Activated naive CD4-positive, alpha-beta T cell treated with anti-CD3 and anti-CD28 coated beads, Interleukin-2, amount 50 U/mL, for 24 hours (primary cell): Measurements from ENCODE around the gene E2F1.
A peak's percentile ranks its signal among the peaks of the same experiment; 100 is the strongest.

ENCODE experiments used
- H3K27ac Mint-ChIP-seq: one replicate; pipeline ENCODE4 v1.8.0; 2021; ENCODE audit warnings: mild to moderate bottlenecking, mixed read lengths
- H3K27me3 Mint-ChIP-seq: one replicate; pipeline ENCODE4 v1.8.0; 2021; ENCODE audit warnings: mixed read lengths
- H3K36me3 Mint-ChIP-seq: one replicate; pipeline ENCODE4 v1.8.0; 2021; ENCODE audit warnings: mixed read lengths
- H3K4me1 Mint-ChIP-seq: one replicate; pipeline ENCODE4 v1.8.0; 2021; ENCODE audit warnings: mixed read lengths
- H3K4me3 Mint-ChIP-seq: one replicate; pipeline ENCODE4 v1.8.0; 2021; ENCODE audit warnings: mild to moderate bottlenecking, mixed read lengths
- H3K9me3 Mint-ChIP-seq: one replicate; pipeline ENCODE4 v1.8.0; 2021; ENCODE audit warnings: mixed read lengths

The E2F1 gene

DNA sequence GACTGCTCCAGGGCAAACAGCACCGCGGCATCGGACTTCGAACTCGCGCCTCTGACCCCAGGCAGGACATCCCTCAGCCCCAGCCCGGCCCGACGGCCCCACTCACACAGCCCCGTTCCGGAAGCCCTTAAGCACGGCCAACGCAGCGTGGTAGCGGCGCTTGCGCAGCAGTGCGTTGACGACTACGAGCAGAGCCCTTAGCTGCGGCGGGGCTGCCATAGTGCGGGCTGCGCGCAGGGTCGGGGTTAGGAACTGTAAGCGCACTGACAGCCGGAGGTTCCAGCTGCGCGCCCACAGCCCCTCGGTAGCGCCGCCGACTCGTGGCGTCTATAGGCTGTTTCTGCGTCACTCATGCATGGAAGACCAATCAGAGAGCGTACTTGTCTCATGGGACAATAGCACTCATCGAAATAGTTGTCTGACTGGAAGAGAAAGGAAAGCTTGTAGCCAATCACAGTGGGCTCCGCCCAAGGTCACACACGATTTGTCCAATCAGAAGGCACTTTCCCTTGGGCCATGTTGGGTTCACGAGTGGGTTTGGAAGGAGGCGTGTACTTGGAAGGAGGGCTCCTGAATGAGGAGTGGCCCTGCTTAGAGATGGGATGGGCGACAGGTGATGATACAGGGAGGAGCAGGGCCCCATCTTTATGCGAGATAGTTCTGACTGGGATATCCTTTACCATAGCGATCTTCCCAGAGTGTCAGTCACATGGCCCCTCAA, 34.0 kb upstream of the E2F1 start, which contains the start of gene PXMP4:
TSS of gene PXMP4 (minus strand) at position 322 of the 721 bp plus-strand sequence. CDS start at position 219, 103 bp downstream.
- no peaks in the 10 kb centered on the region for H3K27me3 Mint-ChIP-seq
- H3K9me3 Mint-ChIP-seq, result no peaks in the 10 kb centered on the region
- peaks cover 2% of the 10 kb centered on the region for H3K36me3 Mint-ChIP-seq
- H3K4me1 Mint-ChIP-seq, result peaks cover 35% of the 10 kb centered on the region
- H3K4me3 Mint-ChIP-seq, result peak within 1 kb of the TSS; percentile 87
- H3K27ac Mint-ChIP-seq, result peak within 1 kb of the TSS; percentile 87

GRCh38 chr20:33719277-33719988, 33.2 kb upstream of the E2F1 start:
- Mint-ChIP-seq H3K4me3 (peak overlapping the region; percentile 87), H3K4me1 (peaks cover 35% of the 10 kb centered on the region), H3K9me3 (no peaks in the 10 kb centered on the region), H3K27me3 (no peaks in the 10 kb centered on the region), H3K36me3 (peaks cover 2% of the 10 kb centered on the region), H3K27ac (peak overlapping the region; percentile 51)

- Mint-ChIP-seq H3K4me3 (no peak overlapping the region), H3K9me3 (no peaks in the 10 kb centered on the region), H3K36me3 (peaks cover 10% of the 10 kb centered on the region), H3K4me1 (peaks cover 32% of the 10 kb centered on the region), H3K27ac (no peak overlapping the region), H3K27me3 (no peaks in the 10 kb centered on the region)
Measured at GRCh38 chr20:33716498-33716897, 30.3 kb upstream of the E2F1 start.

- Mint-ChIP-seq H3K36me3 (peaks cover 17% of the 10 kb centered on the region), H3K4me1 (peaks cover 33% of the 10 kb centered on the region)
Measured at GRCh38 chr20:33713865-33714367, 27.7 kb upstream of the E2F1 start.

GRCh38 chr20:33711446-33711738, 25.2 kb upstream of the E2F1 start:
- H3K27ac Mint-ChIP-seq, result peak overlapping the region; percentile 33
- no peak overlapping the region for H3K4me3 Mint-ChIP-seq
- no peaks in the 10 kb centered on the region for H3K9me3 Mint-ChIP-seq
- H3K27me3 Mint-ChIP-seq, result no peaks in the 10 kb centered on the region
- H3K4me1 Mint-ChIP-seq, result peaks cover 22% of the 10 kb centered on the region
- peaks cover 17% of the 10 kb centered on the region for H3K36me3 Mint-ChIP-seq

More at GRCh38 chr20:33713865-33714367, 27.7 kb upstream of the E2F1 start:
- Mint-ChIP-seq H3K9me3 (no peaks in the 10 kb centered on the region), H3K27ac (no peak overlapping the region), H3K27me3 (no peaks in the 10 kb centered on the region), H3K4me3 (no peak overlapping the region)

- Mint-ChIP-seq H3K9me3 (no peaks in the 10 kb centered on the region), H3K36me3 (peaks cover 15% of the 10 kb centered on the region), H3K27me3 (no peaks in the 10 kb centered on the region), H3K4me3 (no peak overlapping the region), H3K4me1 (peaks cover 19% of the 10 kb centered on the region), H3K27ac (peak overlapping the region; percentile 33)
Measured at GRCh38 chr20:33710681-33711445, 24.7 kb upstream of the E2F1 start.

DNA sequence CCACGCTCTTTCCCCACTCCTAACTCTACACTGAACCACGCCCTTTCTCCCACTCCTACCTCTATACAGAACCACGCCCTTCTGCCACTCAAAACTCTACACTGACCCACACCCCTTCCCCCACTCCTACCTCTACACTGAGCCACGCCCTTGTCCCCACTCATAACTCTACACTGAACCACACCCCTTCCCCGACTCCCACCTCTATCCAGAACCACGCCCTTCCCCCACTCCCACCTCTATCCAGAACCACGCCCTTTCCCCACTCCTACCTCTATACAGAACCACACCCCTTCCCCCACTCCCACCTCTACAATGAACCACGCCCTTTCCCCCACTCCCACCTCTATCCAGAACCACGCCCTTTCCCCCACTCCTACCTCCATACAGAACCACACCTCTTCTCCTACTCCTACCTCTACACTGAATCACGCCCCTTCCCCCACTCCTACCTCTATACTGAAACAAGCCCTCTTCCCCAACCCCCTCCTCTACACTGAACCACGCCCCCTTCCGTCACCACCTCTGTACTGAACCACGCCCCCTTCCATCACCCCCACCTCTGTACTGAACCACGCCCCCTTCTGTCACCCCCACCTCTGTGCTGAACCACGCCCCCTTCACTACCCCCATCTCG, 23.8 kb upstream of the E2F1 start:
- H3K27me3 Mint-ChIP-seq, result no peaks in the 10 kb centered on the region
- H3K4me1 Mint-ChIP-seq, result peaks cover 19% of the 10 kb centered on the region
- H3K27ac Mint-ChIP-seq, result no peak overlapping the region
- peaks cover 15% of the 10 kb centered on the region for H3K36me3 Mint-ChIP-seq
- H3K9me3 Mint-ChIP-seq, result no peaks in the 10 kb centered on the region
- no peak overlapping the region for H3K4me3 Mint-ChIP-seq

DNA sequence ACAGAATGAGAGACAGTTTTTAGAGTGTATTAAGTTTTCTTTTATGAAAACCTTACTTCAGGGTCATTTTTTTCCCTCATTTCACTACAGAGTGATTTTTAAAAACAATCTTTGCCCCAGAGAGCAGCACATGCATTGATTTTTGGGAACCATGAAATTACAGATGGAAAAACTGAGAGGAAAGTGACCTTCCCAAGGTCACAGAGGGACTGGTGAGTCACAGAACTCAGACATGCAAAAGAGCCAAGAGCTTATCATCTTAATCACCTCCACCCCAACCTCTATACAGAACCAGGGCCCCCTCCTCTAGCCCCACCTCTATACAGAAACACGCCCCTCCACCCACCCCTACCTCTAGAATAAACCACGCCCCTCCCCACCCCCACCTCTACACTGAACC, 23.2 kb upstream of the E2F1 start:
- Mint-ChIP-seq H3K27ac (no peak overlapping the region), H3K4me3 (no peak overlapping the region), H3K36me3 (peaks cover 15% of the 10 kb centered on the region)

GRCh38 chr20:33707668-33708067, 21.5 kb upstream of the E2F1 start:
- H3K27ac Mint-ChIP-seq, result no peak overlapping the region
- H3K27me3 Mint-ChIP-seq, result no peaks in the 10 kb centered on the region
- peaks cover 19% of the 10 kb centered on the region for H3K4me1 Mint-ChIP-seq
- no peak overlapping the region for H3K4me3 Mint-ChIP-seq
- H3K36me3 Mint-ChIP-seq, result peaks cover 10% of the 10 kb centered on the region
- no peaks in the 10 kb centered on the region for H3K9me3 Mint-ChIP-seq

More for the DNA sequence above, 23.2 kb upstream of the E2F1 start:
- Mint-ChIP-seq H3K9me3 (no peaks in the 10 kb centered on the region), H3K4me1 (peaks cover 19% of the 10 kb centered on the region), H3K27me3 (no peaks in the 10 kb centered on the region)

DNA sequence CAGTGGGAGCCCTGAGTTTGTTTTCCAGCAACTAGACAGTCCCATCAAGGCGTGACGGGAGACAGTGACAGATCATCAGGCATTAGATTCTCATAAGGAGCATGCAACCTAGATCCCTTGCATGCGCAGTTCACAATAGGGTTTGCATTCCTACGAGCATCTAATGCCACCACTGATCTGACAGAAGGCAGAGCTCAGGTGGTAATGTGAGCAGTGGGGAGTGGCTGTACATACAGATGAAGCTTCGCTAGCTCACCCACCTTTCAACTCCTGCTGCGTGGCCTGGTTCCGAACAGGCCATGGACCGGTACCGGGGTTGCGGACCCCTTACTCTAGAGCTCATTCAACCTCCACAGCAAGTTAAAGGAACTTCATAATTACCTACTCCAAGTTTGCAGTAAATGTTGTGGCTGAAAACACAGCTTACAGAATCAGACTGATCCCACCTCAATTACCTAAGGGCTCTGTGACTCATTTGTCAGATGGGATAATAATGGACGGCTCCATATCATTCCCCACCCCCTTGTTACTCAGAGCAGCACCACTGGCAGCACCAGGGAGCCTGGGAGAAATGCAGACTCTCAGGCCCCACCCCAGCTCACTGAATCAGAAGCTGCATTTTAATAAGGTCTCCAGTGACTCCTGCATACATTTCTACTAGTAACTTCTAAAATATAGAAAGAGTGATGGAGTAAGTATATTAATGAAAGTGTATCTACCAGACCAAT, 18.2 kb upstream of the E2F1 start:
- Mint-ChIP-seq H3K36me3 (peaks cover 3% of the 10 kb centered on the region), H3K27me3 (no peaks in the 10 kb centered on the region), H3K4me1 (peaks cover 4% of the 10 kb centered on the region), H3K27ac (no peak overlapping the region), H3K9me3 (no peaks in the 10 kb centered on the region), H3K4me3 (no peak overlapping the region)

- Mint-ChIP-seq H3K27me3 (no peaks in the 10 kb centered on the region), H3K4me3 (no peak overlapping the region), H3K9me3 (no peaks in the 10 kb centered on the region), H3K36me3 (peaks cover 3% of the 10 kb centered on the region), H3K4me1 (no peaks in the 10 kb centered on the region), H3K27ac (no peak overlapping the region)
Measured at GRCh38 chr20:33703498-33704137, 17.4 kb upstream of the E2F1 start.

- H3K9me3 Mint-ChIP-seq, result no peaks in the 10 kb centered on the region
- H3K27ac Mint-ChIP-seq, result no peak overlapping the region
- peaks cover 3% of the 10 kb centered on the region for H3K36me3 Mint-ChIP-seq
Measured at GRCh38 chr20:33702861-33703260, 16.7 kb upstream of the E2F1 start.

DNA sequence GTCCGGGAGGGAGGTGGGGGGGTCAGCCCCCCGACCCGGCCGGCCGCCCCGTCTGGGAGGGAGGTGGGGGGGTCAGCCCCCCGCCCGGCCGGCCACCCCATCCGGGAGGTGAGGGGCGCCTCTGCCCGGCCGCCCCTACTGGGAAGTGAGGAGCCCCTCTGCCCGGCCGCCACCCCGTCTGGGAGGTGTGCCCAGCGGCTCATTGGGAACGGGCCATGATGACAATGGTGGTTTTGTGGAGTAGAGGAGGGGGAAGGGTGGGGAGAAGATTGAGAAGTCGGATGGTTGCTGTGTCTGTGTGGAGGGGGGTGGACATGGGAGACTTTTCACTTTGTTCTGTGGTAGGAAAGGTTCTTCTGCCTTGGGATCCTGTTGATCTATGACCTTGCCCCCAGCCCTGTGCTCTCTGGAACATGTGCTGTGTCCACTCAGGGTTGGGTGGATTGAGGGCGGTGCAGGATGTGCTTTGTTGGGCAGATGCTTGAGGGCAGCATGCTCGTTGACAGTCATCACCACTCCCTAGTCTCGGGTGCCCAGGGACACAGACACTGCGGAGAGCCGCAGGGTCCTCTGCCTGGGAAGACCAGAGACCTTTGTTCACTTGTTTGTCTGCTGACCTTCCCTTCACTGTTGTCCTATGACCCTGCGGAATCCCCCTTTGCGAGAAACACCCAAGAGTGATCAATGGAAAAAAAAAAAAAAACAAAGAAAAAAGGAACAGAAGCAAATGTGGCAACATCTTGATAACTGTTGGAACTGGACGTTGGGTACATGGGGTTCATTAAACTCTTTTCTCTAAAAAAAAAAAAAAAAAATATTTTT, 15.7 kb upstream of the E2F1 start:
- Mint-ChIP-seq H3K27me3 (no peaks in the 10 kb centered on the region), H3K27ac (no peak overlapping the region), H3K9me3 (no peaks in the 10 kb centered on the region), H3K4me3 (no peak overlapping the region), H3K4me1 (no peaks in the 10 kb centered on the region), H3K36me3 (peaks cover 3% of the 10 kb centered on the region)

More at GRCh38 chr20:33702861-33703260, 16.7 kb upstream of the E2F1 start:
- Mint-ChIP-seq H3K4me1 (no peaks in the 10 kb centered on the region), H3K27me3 (no peaks in the 10 kb centered on the region), H3K4me3 (no peak overlapping the region)
